NCI-H2196 treated with DMSO at 0.1 percent for 48 hours (cell line): ENCODE results near the gene SFI1.
"Not testable (repeated sequence)": the region's sequence is repeated elsewhere in the genome, so short reads cannot be mapped to it uniquely, and the experiment has no call there.

Experiments used
- DNase-seq: peaks from one replicate; lab custom pipeline; 2025; ENCODE audit not compliant: unreplicated experiment; lab: John Stamatoyannopoulos, UW

SFI1 gene

DNA sequence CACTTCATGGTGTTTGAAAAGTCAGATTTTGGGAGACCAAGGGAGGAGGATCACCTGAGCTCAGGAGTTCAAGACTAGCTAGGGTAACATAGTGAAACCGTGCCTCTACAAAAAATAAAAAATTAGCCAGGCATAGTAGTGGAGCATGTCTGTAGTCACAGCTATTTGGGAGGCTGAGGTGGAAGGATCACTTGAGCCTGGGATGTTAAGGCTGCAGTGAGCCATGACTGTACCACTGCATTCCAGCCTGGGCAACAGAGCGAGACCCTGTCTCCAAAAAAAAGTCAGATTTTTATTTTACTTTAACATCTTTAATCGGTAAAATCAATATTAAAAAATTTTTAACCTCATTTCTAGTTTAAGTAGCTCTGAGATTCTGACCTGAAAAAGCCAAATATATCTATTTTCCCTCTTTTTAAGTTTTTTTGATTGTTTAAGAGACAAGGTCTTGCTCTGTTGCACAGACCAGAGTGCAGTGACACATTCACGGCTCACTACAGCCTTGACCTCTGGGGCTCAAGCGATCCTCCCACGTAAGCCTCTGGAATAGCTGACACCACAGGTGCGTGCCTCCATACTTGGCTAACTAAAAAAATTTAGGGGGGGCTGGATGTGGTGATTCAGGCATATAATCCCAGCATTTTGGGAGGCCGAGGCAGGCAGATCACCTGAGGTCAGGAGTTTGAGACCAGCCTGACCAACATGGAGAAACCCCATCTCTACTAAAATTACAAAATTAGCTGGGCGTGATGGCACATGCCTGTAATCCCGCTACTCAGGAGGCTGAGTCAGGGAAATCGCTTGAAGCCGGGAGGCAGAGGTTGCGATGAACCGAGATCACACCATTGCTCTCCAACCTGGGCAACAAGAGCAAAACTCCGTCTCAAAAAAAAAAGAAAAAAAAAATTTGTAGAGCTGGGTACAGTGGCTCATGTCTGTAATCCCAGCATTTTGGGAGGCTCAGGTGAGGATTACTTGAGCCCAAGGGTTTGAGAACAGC, 48.4 kb downstream of the SFI1 start:
- no peak for DNase-seq

DNA sequence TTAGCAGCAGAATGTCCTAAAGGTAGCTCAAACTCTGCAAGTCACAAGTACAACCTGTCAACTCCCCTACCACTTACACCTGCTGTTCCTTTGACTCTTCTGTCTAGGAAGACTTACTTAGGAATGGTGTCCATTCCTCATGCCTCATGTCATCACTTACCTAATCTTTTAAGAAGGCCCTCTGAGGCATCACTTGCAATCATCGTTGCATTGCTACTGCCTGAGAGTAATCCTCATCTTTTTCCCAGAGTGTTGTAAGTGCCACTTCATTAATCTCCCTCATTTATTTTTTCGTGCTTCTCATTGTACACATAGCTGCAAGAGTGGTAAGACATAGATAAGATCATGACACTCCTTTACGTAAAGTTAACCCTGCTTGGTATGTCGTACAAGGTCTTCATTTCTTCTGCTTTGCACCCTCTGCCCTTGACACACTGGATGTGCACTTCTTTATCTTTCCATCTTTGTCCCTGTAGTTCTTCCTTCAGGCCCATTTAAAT, 54.6 kb downstream of the SFI1 start:
- no peak for DNase-seq

DNA sequence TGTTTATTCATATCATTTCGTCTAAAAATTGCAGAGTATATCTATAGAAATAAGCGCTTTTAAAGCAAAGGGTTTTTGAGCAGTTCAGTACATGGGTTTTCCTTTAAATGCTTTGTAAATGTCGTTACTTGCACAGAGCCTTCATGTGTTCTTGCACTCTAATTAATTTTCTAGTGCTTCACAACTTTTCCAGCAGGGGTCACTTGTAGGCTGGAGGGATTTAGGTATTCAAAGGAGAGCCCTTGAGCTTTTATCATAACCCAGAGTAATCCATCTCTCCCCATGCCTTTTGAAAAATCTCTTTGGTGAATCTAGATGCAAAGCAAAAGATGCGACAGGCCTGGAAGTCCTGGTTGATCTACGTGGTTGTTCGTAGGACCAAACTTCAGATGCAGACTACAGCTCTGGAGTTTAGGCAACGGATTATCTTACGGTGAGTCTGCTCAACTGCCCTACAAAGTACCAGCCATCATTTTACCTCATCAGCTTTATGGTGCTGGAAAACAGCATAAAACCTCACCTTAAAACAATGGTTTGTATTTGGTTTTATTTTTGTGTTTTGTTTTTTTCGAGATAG, 60.4 kb downstream of the SFI1 start:
- no peak for DNase-seq

DNA sequence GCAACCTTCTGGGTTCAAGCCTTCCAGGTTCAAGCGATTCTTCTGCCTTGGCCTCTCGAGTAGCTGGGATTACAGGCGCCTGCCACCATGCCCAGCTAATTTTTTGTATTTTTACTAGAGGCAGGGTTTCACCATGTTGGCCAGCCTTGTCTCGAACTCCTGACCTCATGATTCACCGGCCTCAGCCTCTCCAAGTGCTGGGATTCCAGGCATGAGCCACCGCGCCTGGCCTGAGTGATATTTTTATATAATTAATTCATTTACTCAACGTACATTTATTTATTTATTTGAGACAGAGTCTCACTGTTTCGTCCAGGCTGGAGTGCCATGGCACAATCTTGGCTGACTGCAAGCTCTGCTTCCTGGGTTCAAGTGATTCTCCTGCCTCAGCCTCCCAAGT, 62.2 kb downstream of the SFI1 start:
- not testable (repeated sequence) for DNase-seq

DNA sequence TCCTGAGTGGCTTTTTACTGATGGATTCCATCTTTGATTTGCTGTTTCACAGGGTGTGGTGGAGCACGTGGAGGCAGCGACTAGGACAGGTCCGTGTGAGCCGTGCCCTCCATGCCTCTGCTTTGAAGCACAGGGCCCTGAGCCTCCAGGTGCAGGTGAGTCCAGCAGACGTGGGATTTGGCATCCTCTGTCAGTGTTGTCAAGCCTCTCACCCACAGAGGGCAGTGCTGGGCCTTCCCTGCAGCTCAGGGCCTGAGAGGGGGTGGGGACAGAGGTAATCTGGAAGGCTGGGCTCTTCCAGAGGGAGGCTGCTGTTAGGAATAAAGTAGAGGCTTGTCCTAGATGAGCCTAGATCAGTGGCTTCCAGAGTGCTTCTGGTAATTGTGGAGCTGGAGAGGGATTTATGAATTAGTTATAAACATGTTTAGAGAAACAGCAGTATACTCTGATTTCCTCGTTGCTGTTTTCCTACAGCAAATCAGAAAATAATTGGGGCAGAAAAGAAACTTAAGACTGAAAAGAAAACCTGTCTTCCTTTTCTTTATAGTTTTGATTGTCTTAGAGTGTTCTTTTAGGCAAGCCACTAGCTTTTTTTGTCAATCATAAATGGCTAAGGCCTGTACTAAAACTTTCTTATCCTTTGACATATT, 65.0 kb downstream of the SFI1 start:
- peak; percentile 77 for DNase-seq

DNA sequence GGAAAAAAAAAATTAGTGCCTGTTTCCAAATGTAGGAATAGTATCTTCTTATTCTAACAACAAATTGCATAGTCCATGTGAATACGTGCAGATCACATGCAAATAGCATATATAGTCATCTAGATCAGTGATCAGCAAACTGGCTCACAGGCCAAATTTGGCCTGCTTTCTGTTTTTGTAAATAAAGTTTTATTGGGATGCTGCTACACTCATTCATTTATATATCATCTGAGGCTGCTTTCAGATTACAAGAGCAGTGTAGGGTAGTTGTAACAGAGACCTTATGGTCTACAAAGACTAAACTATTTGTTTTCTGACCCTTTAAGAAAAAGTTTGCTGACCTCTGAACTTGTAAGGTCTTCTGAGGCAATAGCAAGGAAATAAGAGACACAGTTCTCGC, 65.6 kb downstream of the SFI1 start:
- DNase-seq = no peak

DNA sequence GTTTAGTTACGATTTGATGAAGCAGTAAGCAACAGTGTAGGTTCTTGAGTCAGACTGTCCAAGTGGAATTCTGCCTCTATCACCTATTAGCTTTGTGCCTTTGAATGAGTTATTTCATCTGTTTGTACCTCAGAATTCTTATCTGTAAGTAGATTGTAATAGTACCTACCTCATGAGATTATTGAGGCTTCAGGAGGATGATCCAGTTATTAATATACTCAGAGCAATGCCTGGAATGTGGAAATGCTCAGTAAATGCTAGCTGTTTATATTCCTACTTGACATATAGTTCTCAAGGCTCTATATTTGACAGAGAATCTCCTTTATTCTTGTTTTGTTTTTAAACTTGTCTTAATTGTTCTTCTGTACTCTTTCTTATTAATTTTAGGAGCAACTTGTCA, 70.1 kb downstream of the SFI1 start:
- DNase-seq = no peak

DNA sequence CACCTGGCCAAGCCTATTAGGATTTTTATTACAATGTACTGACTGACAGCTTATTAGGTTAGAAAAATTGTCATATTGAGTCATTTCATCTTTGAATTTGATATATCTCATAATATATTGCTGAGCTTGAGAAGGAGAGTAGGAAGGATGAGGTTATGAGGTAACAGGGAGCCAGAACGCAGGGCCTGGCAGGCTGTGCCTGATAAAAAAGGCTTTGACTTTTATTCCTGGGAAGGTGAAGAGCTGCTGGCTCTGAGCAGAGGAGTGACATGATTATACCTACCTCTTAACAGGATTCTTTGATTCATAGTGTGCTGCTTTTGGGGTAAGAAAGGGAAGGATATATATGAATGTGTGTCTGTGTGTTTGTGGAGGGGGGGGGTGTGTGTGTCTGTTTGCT, 70.9 kb downstream of the SFI1 start:
- DNase-seq = no peak

DNA sequence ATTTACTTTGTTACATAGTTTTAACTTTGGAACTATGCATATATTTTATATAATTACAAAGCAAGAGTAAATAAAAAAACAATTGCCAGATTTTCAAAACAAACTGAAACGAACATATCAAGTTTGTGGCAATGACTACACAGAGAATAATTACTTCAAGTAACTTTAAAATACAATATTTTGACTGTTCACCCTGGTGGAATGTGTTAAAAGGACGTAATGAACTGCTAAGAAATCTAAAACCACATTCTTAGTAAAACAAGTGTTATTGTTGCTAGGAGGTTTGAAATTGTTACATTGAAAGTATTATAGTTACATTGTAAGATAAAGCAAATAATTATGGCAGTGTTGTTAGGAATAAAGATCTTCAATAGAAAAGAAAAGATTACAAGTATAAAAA, 71.4 kb downstream of the SFI1 start:
- DNase-seq = no peak

DNA sequence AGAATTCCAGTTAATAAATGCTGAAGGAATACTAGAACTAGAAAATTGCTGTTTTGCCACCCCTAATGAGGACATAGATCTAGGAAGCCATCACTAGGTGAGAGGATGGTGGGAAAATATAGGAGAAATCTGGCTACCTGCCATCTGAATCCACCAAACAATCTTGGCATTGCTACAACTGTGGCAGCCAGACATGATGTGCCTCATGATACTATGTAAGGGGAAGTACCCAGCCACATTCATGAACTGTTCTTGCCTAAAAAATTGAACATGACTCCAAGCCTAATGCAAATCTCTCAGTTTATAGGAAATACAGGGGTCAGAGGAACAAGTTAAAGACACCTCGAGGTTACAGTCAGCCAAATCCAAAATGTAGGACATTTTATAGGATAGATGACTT, 72.8 kb downstream of the SFI1 start:
- DNase-seq = no peak

DNA sequence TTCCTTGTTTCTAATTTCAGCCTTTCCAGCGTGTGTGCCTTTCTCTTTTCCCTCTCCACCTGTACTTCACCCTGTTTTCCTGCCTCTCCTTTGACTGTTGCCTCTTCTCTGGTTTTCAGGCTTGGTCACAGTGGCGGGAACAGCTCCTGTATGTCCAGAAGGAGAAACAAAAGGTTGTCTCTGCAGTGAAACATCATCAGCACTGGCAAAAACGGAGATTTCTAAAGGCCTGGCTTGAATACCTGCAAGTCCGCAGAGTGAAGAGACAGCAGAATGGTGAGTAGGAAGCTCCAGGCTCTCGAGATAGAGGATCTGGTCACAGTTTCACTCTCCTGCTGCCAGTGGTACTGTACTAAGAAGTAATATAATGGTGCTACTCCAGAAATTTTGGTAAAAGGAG, 76.6 kb downstream of the SFI1 start:
- DNase-seq = no peak

DNA sequence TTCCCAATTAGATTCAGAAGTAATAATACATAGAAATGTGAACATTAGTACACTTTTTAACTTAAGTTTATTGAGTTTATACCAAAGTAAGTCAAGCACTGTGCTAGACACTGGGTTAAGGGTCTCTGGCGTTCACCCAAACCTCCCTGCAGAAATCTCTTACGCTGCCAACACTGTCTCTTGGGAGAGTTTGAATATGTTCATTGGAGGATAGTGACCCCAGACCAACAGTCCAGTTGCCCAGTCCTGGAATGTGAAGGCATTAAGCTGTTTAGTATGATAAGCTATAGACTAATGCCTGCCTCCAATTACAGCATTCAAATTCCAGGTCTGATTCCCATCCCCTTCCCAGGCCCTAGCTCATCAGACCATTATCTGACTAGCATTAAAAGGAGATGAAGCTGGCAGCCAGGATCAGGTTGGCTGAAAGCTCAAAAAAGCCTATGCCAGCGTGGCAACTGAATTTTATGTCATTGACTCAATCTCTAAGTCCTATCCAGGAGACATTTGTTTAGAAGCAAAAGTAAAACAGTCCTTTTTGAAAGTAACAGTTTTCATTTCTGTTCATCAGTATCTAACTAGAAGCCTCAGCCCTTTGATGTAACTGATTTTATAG, 77.8 kb downstream of the SFI1 start:
- no peak for DNase-seq

DNA sequence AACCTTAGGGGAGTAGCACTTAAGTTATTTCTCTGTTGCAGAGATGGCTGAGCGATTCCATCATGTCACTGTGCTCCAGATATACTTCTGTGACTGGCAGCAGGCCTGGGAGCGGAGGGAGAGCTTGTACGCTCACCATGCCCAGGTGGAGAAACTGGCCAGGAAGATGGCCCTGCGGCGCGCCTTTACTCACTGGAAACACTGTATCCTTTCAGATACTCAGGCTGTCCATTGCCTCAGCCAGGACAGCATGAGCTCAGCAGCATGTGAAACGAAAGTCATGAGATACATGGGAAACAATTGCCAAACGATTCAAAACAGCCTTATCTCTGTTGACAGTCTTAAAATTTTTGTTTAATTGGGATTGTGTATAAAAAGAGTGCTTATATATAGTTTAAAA, 78.9 kb downstream of the SFI1 start:
- no peak for DNase-seq

DNA sequence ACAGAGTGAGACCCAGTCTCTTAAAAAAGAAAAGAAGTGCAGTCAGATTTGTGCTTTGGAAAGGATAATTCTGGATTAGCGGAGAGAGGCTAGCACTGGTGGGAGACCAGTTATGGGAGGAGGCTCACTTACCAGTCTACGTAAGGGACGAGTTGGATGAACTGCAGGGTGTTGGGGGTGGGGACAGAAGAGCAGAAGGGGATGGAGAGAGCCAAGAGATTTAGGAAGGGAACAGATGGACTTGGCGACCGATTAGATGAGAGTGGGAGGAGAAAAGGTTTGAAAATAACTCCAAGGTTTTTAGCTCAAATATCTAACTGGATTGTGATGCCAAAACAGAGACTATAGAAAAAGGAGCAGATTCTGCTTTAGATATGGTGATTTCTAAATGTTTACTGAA, 81.4 kb downstream of the SFI1 start:
- no peak for DNase-seq

DNA sequence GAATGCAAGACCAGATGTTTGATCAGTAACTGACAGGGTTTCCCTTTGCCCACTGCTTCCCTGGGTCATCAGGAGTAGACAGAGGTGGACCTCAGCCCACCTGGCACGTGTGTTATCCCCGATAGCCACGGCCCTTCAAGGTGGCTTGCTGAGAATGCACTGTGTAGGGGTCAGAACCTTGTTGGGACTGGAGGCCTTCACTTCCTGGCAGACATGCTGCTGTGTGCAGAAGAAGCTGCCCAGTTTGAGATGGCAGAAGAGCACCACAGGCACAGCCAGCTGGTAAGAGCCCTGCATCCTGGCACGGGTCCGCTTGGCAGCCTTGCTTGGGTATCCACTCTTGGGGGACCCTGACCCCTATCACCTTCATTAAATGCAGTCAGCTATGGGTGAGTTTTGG, 81.8 kb downstream of the SFI1 start:
- no peak for DNase-seq

DNA sequence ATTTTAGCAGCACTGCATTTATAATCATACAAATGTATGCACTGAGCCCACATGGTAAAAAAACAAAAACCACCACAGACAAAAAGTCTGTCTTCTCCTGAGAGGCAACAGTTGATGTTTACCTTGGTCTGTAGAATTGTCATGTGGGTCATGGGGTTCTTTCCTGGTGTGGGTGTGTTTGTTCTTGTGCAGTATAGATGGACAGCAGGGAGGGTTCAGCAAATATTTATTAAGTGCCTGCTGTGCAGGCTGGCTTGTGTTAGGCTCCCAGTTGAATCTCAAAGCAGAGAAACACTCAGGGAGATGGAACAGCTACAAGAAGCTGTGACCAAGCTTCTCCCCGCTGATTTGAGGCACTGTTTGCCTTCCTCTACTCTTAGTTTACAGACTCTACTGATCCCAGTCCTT, 83.5 kb downstream of the SFI1 start:
- DNase-seq = peak; percentile 49

DNA sequence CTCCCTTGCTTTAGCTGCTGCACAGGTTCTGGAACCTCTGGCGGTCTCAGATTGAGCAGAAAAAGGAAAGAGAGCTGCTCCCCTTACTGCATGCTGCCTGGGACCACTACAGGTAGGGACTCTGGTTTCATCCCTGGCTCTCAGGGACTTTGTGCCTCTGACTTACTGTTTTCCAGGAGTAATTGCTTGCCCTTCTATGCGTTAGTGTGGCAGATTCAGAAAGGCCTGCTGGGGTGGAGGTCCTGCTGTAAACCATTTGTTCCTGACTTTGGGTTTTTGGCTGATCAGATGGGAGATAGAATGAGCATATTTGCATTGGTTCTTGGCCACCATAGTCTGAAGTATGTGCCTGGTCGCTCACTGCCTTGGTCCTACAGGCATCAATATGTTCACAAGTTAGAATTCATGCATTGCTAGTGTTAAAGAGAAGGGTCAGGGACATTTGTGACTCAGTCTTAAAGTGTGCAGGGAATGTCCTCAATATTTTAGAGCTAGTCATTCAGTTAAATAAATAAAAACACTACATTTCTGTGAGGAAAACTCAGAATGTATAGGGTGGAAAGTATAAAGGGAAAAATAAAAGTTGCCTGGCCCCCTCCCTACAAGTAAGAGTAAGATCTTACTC, 87.6 kb downstream of the SFI1 start:
- DNase-seq = no peak

DNA sequence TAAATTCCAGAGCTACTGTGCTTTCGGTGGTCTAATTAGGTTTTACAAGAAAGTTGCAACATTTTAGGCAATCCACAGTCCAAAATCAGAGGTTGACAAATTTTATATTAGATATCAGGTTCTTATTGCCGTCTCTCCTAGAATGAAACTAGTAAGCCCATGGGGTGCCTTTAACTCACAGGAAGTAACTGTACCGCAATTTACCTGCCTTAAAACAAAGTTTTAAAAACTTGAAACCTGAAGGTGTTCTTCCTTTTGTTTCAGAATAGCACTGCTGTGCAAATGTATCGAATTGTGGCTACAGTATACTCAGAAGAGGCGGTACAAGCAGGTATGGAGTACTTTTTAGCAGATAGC, 88.4 kb downstream of the SFI1 start:
- DNase-seq = no peak

DNA sequence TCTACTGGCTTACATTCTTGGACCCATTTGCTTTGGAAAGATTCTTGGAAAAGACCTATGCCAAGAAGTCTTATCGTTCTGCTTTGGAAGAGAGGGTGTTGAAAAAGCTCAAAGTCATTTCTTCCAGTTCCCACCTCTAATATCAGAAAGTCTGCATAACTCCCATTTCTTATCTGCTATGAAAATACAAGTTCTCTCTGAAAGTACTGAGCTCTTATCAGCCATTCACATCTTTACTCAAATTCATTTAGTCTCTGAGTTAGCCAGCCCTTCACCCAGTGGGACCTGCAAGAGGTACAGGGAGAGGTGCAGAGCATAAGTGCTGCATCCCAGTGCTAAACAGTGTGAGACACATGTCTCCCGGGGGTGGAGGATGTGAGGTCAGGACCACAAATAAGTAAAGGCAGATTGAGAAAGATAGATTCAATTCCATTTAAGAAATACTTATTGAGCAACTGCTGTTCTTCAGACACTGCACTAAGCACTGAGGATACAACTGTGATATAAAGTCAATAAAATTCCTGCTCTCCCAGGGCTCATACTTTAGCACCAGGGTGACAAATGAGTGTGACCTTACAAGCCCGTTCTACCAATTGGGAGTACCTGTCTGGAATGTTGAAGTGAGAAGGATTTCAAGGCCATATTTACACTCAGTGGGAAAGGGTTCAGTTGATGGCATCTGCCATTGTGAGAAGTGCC, 89.0 kb downstream of the SFI1 start:
- DNase-seq = no peak

DNA sequence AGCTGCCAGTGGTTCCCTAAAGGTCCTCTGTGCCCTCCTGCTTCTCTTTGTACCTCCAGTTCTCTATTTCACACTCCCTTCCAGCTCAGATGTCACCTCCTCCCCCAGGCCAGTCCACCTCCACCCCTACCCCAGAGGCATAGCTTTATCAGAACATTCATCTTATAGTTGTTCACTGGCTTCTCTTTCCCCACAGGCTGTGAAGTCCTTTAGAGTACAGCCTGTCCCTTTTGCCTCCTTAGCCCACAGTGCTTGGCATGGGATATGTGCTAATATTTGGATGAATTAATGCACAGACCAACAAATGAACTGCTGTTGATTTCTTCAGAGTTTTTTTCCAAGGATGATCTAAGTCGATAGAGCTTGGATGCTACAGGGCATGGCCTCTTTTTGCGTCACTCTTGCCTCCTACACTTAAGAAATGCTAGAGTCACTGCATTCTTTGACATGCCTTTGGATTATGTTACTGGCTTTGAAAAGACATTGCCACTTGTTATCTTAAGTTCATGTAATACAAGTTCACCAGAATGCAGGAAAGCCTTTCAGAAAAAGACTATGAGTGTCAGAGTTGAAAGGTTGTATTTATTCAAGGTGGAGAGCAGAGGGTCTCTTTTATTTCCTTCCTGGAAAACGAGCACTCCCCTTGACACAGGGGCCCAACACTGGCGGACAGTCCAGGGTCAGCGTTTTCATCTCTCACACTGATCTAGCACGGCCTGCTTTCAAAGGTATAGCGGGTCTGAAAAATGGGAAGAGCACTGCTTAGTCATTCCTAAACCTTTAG, 90.0 kb downstream of the SFI1 start:
- no peak for DNase-seq
